ENCODE results near the gene GBX1.

- TF ChIP-seq CTCF (conservative IDR thresholded peaks at IDR 0.05; ENCODE audit: low read length) (no peak), EZH2phosphoT487 (IDR thresholded peaks at IDR 0.05; ENCODE audit: borderline replicate concordance, low read depth, low read length) (no peak)
These were observed 33.9 kb upstream of the GBX1 start for GRCh38 chr7:151201344-151201743.

All from OCI-LY7 (cell line).